BJ (cell line): Measurements from ENCODE around the gene ASPDH. TPM values are rescaled to one million over a fixed set of nuclear protein-coding genes. Genes with fewer than 3 reads are reported as not detected.

ENCODE experiments used
- CTCF ChIA-PET: fragments of 350-600 bp; formaldehyde crosslinking; extraction: SDS; loops from one replicate; lab custom pipeline; 2021; ENCODE audit warnings: antibody characterized with exemption, inconsistent platforms; lab: Yijun Ruan, JAX
- POLR2A ChIA-PET: fragments of 300-600 bp; sonication (Branson Sonifier 250); formaldehyde crosslinking; extraction: SDS; loops from one replicate; lab custom pipeline; 2021; ENCODE audit warnings: antibody characterized with exemption; lab: Charles Lee
- DNase-seq: peaks from one replicate; pipeline ENCODE4 v3.0.0-alpha.2; 2011; ENCODE audit warnings: low read depth
- H3K27me3 ChIP-seq: 2 replicates; pipeline ENCODE4 v1.6.0; 2011; ENCODE audit warnings: low read length; ENCODE audit not compliant: control insufficient read depth, insufficient read depth
- H3K36me3 ChIP-seq: 2 replicates; pipeline ENCODE4 v1.5.1; 2011; ENCODE audit warnings: low read length; ENCODE audit not compliant: control insufficient read depth, insufficient read depth
- H3K4me3 ChIP-seq: 2 replicates; pipeline ENCODE4 v1.5.1; 2011; ENCODE audit warnings: low read depth, mild to moderate bottlenecking, control low read depth, low read length
- polyA plus RNA-seq: library from polyadenylated mRNA; depleted of rRNA; stranded (reverse); fragments of >200 nt; gene quantifications from 2 replicates; pipeline ENCODE4 v1.2.3, GENCODE V29; 2011
- TF ChIP-seq, protein P1 (sequence below): IDR thresholded peaks from 2 replicates; pipeline ENCODE4 v1.5.1; 2011; ENCODE audit warnings: low read depth, mild to moderate bottlenecking, control low read depth, inconsistent platforms, low read length, moderate library complexity; ENCODE audit not compliant: insufficient read depth

Gene ASPDH
- polyA plus RNA-seq, 1 experiment, result not detected

- Histone ChIP-seq H3K36me3 (peaks cover 32% of the 10 kb centered on the region), H3K27me3 (peaks cover 3% of the 10 kb centered on the region; the same call in 1 of the 2 replicates), H3K4me3 (no peak overlapping the region)
- TF ChIP-seq, protein P1, sequence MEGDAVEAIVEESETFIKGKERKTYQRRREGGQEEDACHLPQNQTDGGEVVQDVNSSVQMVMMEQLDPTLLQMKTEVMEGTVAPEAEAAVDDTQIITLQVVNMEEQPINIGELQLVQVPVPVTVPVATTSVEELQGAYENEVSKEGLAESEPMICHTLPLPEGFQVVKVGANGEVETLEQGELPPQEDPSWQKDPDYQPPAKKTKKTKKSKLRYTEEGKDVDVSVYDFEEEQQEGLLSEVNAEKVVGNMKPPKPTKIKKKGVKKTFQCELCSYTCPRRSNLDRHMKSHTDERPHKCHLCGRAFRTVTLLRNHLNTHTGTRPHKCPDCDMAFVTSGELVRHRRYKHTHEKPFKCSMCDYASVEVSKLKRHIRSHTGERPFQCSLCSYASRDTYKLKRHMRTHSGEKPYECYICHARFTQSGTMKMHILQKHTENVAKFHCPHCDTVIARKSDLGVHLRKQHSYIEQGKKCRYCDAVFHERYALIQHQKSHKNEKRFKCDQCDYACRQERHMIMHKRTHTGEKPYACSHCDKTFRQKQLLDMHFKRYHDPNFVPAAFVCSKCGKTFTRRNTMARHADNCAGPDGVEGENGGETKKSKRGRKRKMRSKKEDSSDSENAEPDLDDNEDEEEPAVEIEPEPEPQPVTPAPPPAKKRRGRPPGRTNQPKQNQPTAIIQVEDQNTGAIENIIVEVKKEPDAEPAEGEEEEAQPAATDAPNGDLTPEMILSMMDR, result no peak
- POLR2A ChIA-PET, result no interaction called here
- no peak for DNase-seq
- CTCF ChIA-PET, result interaction anchor here (1.3 kb wide), 1 partner anchor 74 kb away, joined by 3 read pairs; no protein-coding TSS in a partner anchor
Measured at GRCh38 chr19:50482271-50482855, 31.4 kb downstream of the ASPDH start.

GRCh38 chr19:50481351-50482149, 32.2 kb downstream of the ASPDH start:
- POLR2A ChIA-PET, result no interaction called here
- TF ChIP-seq, protein P1, result no peak
- no peak for DNase-seq
- CTCF ChIA-PET, result no interaction called here
- Histone ChIP-seq H3K4me3 (no peak overlapping the region), H3K27me3 (no peaks in the 10 kb centered on the region), H3K36me3 (peaks cover 32% of the 10 kb centered on the region)

- ChIA-PET CTCF (interaction anchor here (1.7 kb wide), 1 partner anchor 30 kb away, joined by 4 read pairs; no protein-coding TSS in a partner anchor), POLR2A (interaction anchor here (0.5 kb wide), 1 partner anchor 91 kb away, joined by 11 read pairs; no protein-coding TSS in a partner anchor)
- Histone ChIP-seq H3K4me3 (no peak overlapping the region), H3K36me3 (peaks cover 32% of the 10 kb centered on the region), H3K27me3 (no peaks in the 10 kb centered on the region)
- TF ChIP-seq, protein P1, result no peak
- no peak for DNase-seq
Measured at GRCh38 chr19:50480281-50481111, 33.2 kb downstream of the ASPDH start.

DNA sequence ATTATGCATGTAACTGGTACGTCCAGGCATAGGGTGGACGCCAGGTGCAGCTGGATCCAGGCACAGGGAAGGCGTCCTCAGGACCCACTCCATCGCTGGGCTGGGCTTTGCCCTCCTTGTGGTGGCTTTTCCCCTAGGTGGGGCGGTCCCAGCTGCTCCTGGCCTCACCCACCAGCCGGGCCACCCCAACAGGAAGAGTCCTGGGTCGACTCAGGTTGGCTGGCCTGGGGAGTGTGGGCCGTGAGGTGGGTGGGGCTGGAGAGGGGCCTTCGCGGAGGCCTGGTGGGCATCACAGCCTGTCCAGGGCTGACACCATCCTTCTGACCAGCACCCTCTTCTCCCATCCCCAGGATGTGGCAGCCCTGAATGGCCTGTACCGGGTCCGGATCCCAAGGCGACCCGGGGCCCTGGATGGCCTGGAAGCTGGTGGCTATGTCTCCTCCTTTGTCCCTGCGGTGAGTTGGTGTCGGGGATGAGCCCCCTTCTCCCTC, 33.9 kb downstream of the ASPDH start:
- POLR2A ChIA-PET, result interaction anchor here (0.5 kb wide), 1 partner anchor 90 kb away, joined by 11 read pairs; no protein-coding TSS in a partner anchor

More for the DNA sequence above, 33.9 kb downstream of the ASPDH start:
- TF ChIP-seq, protein P1, result no peak
- H3K36me3 ChIP-seq, result peaks cover 30% of the 10 kb centered on the region
- CTCF ChIA-PET, result interaction anchor here (1.0 to 2.3 kb wide), 6 partner anchors 9 to 122 kb away, joined by 3 to 9 read pairs (median 6); no protein-coding TSS in a partner anchor
- no peak overlapping the region for H3K4me3 ChIP-seq
- DNase-seq, result no peak
- no peaks in the 10 kb centered on the region for H3K27me3 ChIP-seq
